8988T (cell line): Measurements from ENCODE around the gene ABCA1.
"Not testable (repeated sequence)": the region's sequence is repeated elsewhere in the genome, so short reads cannot be mapped to it uniquely, and the experiment has no call there.

Experiments used
- DNase-seq: peaks from one replicate; pipeline ENCODE4 v3.0.0; 2011

ABCA1 gene

GRCh38 chr9:104927912-104928740 lies at the start of gene ABCA1:
Gene ABCA1, minus strand, starts transcription at chr9:104928155. Its CDS starts 24,476 bp downstream, at chr9:104903679.
- peak; percentile 69 for DNase-seq

GRCh38 chr9:104977580-104977979 lies 49.6 kb upstream of the ABCA1 start:
- no peak for DNase-seq

- no peak for DNase-seq
Measured at GRCh38 chr9:104977168-104977567, 49.2 kb upstream of the ABCA1 start.

GRCh38 chr9:104975966-104976595 lies 48.1 kb upstream of the ABCA1 start:
- not testable (repeated sequence) for DNase-seq

- no peak for DNase-seq
Measured at GRCh38 chr9:104974053-104974962, 46.4 kb upstream of the ABCA1 start.

- no peak for DNase-seq
Measured at GRCh38 chr9:104972242-104972866, 44.4 kb upstream of the ABCA1 start.

- DNase-seq, result no peak
Measured at GRCh38 chr9:104971511-104971910, 43.6 kb upstream of the ABCA1 start.

- DNase-seq, result no peak
Measured at GRCh38 chr9:104970271-104970987, 42.5 kb upstream of the ABCA1 start.

GRCh38 chr9:104969116-104969515 lies 41.2 kb upstream of the ABCA1 start:
- DNase-seq, result no peak

GRCh38 chr9:104968025-104968982 lies 40.3 kb upstream of the ABCA1 start:
- peak; percentile 54 for DNase-seq

GRCh38 chr9:104963076-104963475 lies 35.1 kb upstream of the ABCA1 start:
- DNase-seq, result no peak

GRCh38 chr9:104961701-104962359 lies 33.9 kb upstream of the ABCA1 start:
- DNase-seq, result no peak

- no peak for DNase-seq
Measured at GRCh38 chr9:104961238-104961637, 33.3 kb upstream of the ABCA1 start.

GRCh38 chr9:104960662-104961061 lies 32.7 kb upstream of the ABCA1 start:
- no peak for DNase-seq

- no peak for DNase-seq
Measured at GRCh38 chr9:104958751-104959150, 30.8 kb upstream of the ABCA1 start.

- DNase-seq, result not testable (repeated sequence)
Measured at GRCh38 chr9:104958006-104958405, 30.1 kb upstream of the ABCA1 start.

- no peak for DNase-seq
Measured at GRCh38 chr9:104951487-104951886, 23.5 kb upstream of the ABCA1 start.

- DNase-seq, result no peak
Measured at GRCh38 chr9:104950838-104951237, 22.9 kb upstream of the ABCA1 start.

GRCh38 chr9:104948277-104948676 lies 20.3 kb upstream of the ABCA1 start:
- DNase-seq, result no peak

GRCh38 chr9:104944871-104945270 lies 16.9 kb upstream of the ABCA1 start:
- DNase-seq, result no peak
